T-helper 2 cell treated with Interferon-gamma antibody and Interleukin-4, amounts not matched to agents 5 μg/mL and 100 μg/mL, for 36 hours (primary cell): ENCODE data around the gene BRIP1.

Source experiments
- DNase-seq: peaks from one replicate; pipeline ENCODE4 v3.0.0; 2021; ENCODE audit warnings: low spot score
- H3K27ac Mint-ChIP-seq: one replicate; pipeline ENCODE4 v1.8.0; 2021; ENCODE audit warnings: mild to moderate bottlenecking, mixed read lengths
- H3K27me3 Mint-ChIP-seq: one replicate; pipeline ENCODE4 v1.8.0; 2021; ENCODE audit warnings: low read depth, mixed read lengths
- H3K36me3 Mint-ChIP-seq: one replicate; pipeline ENCODE4 v1.8.0; 2021; ENCODE audit warnings: low read depth, mixed read lengths
- H3K4me1 Mint-ChIP-seq: one replicate; pipeline ENCODE4 v1.8.0; 2021; ENCODE audit warnings: low read depth, mixed read lengths
- H3K4me3 Mint-ChIP-seq: one replicate; pipeline ENCODE4 v1.8.0; 2022; ENCODE audit warnings: mild to moderate bottlenecking, moderate library complexity, mixed read lengths
- H3K9me3 Mint-ChIP-seq: one replicate; pipeline ENCODE4 v1.8.0; 2021; ENCODE audit warnings: mixed read lengths

Gene BRIP1

DNA sequence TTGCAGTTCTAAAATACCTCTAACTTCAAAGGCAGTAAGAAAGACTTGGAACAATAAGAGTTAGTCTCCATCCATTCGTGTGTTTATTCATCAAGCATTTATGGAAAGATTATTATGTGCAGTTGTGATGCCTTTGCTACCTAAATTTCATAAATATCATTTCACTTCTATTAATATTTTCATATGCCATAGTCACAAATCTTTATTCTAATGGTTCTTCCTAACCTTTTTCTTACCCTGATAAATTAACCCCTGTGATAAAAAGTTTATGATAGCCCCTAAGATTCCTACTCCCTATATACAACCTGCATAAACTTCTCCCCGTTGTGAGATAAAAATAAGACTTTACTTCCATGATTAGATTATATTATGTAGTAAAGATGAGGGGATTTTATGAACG lies 94.9 kb downstream of the BRIP1 start:
- peaks cover 56% of the 10 kb centered on the region for H3K36me3 Mint-ChIP-seq
- no peak overlapping the region for H3K27ac Mint-ChIP-seq
- no peaks in the 10 kb centered on the region for H3K4me1 Mint-ChIP-seq
- DNase-seq = no peak
- no peaks in the 10 kb centered on the region for H3K27me3 Mint-ChIP-seq
- peaks cover 20% of the 10 kb centered on the region for H3K9me3 Mint-ChIP-seq
- H3K4me3 Mint-ChIP-seq = no peak overlapping the region

DNA sequence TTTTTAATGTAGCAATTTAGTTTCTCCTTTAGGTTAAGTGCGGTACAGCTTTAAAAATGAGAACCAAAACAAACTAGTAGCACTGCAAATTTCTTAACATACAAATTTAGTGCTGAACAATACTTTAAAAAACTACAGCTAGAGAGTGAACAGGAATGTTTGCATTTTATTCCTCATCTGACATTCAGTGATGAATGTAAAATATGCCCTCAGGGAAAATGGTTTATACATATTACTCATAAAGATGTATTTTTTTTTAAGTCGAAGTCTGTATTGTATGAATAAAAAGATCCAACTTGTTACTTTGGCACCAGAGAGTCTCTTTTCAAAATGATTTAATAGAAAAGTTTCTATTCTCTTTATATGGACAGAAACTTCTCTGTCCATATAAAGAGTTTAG lies 96.8 kb downstream of the BRIP1 start:
- DNase-seq = no peak
- no peaks in the 10 kb centered on the region for H3K27me3 Mint-ChIP-seq
- H3K9me3 Mint-ChIP-seq = peaks cover 28% of the 10 kb centered on the region
- H3K27ac Mint-ChIP-seq = no peak overlapping the region
- no peak overlapping the region for H3K4me3 Mint-ChIP-seq
- H3K4me1 Mint-ChIP-seq = no peaks in the 10 kb centered on the region
- peaks cover 59% of the 10 kb centered on the region for H3K36me3 Mint-ChIP-seq

DNA sequence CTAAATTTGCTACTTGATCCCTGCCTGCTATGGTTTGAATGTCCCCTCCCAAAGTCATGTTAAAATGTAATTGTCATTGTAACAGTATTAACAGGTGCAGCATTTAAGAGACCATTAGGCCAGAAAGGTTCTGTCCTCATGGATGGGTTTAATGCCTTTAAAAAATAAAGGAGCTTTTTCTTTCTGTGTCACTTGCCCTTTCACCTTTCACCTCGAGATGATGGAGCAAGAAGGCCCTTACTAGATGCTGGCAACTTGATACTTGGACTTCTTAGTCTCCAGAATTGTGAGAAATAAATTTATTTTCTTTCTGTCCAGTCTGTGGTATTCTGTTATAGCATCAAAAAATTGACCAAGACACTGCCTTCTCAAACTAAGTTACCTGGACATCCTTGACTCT lies 98.5 kb downstream of the BRIP1 start:
- no peak for DNase-seq
- no peaks in the 10 kb centered on the region for H3K4me1 Mint-ChIP-seq
- H3K36me3 Mint-ChIP-seq = peaks cover 62% of the 10 kb centered on the region
- H3K9me3 Mint-ChIP-seq = peaks cover 29% of the 10 kb centered on the region
- no peak overlapping the region for H3K27ac Mint-ChIP-seq
- H3K4me3 Mint-ChIP-seq = no peak overlapping the region
- no peaks in the 10 kb centered on the region for H3K27me3 Mint-ChIP-seq

DNA sequence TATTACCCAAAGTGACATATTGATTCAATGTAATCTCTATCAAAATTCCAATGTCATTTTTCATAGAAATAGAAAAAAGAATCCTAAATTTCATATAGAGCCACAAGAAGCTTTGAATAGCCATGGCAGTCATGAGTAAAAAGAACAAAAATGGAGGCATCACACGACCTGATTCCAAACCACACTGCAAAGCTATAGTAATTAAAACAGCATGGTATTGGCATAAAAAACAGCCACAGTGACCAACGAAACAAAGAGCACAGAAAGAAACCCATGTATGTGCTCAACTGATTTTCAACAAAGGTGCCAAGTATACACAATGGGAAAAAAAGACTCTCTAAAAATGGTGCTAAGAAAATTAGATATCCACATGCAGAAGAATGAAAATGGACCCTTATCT lies 101.5 kb downstream of the BRIP1 start:
- no peak overlapping the region for H3K27ac Mint-ChIP-seq
- H3K4me3 Mint-ChIP-seq = no peak overlapping the region
- H3K36me3 Mint-ChIP-seq = peaks cover 59% of the 10 kb centered on the region
- H3K27me3 Mint-ChIP-seq = no peaks in the 10 kb centered on the region
- H3K9me3 Mint-ChIP-seq = peaks cover 34% of the 10 kb centered on the region
- H3K4me1 Mint-ChIP-seq = peaks cover 13% of the 10 kb centered on the region
- no peak for DNase-seq

DNA sequence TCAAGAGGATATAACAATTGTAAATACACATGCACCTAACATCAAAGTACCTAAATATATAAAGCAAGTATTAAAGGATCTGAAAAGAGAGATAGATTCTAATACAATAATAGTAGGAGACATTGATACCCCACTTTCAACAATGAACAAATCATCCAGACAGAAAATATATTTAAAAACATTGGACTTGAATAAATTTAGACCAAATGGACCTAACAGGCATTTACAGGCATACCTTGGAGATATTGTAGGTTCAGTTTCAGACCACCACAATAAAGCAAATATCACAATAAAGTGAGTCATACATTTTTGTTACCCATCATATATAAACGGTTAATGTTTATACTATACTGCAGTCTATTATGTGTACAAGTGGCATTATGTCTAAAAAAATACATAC lies 104.0 kb downstream of the BRIP1 start:
- Mint-ChIP-seq H3K4me1 (peaks cover 19% of the 10 kb centered on the region), H3K36me3 (peaks cover 70% of the 10 kb centered on the region), H3K27ac (no peak overlapping the region), H3K4me3 (no peak overlapping the region), H3K9me3 (peaks cover 34% of the 10 kb centered on the region), H3K27me3 (no peaks in the 10 kb centered on the region)
- no peak for DNase-seq

DNA sequence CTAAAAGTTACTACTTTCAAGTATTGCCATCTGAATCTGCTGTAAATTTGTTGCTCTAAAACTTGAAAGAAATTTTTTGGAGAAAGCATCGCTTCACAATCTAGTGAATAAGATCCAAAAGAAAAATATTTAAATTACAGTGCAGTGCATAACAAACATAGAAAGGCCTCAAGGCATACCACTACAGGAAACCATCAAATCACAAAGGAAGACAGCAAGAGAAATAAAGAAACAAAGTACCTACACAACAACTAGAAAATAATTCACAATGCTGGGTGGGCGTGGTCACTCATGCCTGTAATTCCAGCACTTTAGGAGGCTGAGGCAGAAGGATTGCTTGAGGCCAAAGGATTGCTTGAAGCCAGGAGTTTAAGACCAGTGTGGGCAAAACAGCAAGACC lies 104.9 kb downstream of the BRIP1 start:
- H3K27me3 Mint-ChIP-seq = no peaks in the 10 kb centered on the region
- H3K9me3 Mint-ChIP-seq = peaks cover 34% of the 10 kb centered on the region
- DNase-seq = no peak
- peaks cover 69% of the 10 kb centered on the region for H3K36me3 Mint-ChIP-seq
- no peak overlapping the region for H3K27ac Mint-ChIP-seq
- H3K4me1 Mint-ChIP-seq = peaks cover 21% of the 10 kb centered on the region
- H3K4me3 Mint-ChIP-seq = peak overlapping the region; percentile 3

DNA sequence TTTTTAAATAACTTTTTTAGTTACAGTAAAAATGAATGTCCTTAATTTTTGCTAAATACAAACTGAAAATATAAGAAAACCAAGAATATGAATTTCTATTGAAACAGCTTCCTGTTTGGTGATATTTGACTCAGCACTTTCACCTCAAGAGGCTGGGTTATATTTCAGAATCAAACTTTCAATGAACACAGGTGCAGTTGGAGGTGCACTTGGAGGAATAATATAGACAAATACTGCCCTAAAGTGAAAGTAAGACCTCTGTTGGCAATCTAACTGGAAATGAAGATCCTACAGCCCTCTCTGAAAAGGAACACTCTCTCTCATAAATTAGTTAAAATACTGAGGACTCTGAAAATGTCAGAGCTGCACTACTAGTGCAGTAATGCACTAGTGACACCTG lies 106.2 kb downstream of the BRIP1 start:
- no peaks in the 10 kb centered on the region for H3K27me3 Mint-ChIP-seq
- peaks cover 58% of the 10 kb centered on the region for H3K36me3 Mint-ChIP-seq
- H3K4me3 Mint-ChIP-seq = peak overlapping the region; percentile 57
- no peak for DNase-seq
- peaks cover 22% of the 10 kb centered on the region for H3K9me3 Mint-ChIP-seq
- no peak overlapping the region for H3K27ac Mint-ChIP-seq
- peaks cover 24% of the 10 kb centered on the region for H3K4me1 Mint-ChIP-seq

DNA sequence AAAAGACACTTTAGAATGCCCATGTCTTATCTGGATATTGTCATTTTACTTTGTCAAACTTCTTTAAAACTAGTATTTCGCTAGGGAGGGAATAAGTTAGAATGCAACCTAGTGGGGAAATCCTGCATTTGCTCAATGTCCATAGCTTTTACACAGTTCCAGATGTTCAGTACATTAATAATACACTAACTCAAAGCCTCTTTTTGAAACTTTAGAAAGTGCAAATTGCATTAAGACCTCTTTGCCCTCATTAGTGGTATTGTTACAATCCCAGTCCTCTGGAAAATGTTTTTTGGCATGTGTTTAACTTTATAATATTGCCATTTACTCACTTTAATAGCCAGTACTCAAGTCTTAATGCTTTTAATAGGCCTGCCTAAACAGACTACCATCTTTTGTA lies 106.8 kb downstream of the BRIP1 start:
- no peak for DNase-seq
- peaks cover 51% of the 10 kb centered on the region for H3K36me3 Mint-ChIP-seq
- H3K27ac Mint-ChIP-seq = no peak overlapping the region
- H3K9me3 Mint-ChIP-seq = peaks cover 16% of the 10 kb centered on the region
- no peaks in the 10 kb centered on the region for H3K27me3 Mint-ChIP-seq
- H3K4me1 Mint-ChIP-seq = peaks cover 24% of the 10 kb centered on the region
- no peak overlapping the region for H3K4me3 Mint-ChIP-seq

DNA sequence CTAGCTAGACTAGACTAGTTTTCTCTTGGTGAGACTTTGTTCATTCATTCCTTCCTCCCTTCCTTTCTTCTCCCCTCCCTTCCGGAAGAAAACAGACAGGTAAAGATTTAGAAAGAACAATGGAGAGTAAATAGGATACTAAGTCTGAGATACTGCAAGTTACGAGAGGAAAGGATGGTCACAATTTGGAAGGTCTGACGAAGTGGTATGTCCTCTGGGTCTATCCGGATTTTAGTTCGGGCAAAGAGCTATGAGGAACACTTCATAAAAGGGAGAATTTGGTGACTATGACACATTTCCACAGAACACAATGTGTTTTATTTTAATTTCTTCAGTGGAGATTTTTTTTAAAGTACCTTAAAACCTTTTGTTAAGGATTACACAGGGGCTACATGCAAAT lies 107.7 kb downstream of the BRIP1 start:
- peaks cover 43% of the 10 kb centered on the region for H3K36me3 Mint-ChIP-seq
- peaks cover 13% of the 10 kb centered on the region for H3K9me3 Mint-ChIP-seq
- no peaks in the 10 kb centered on the region for H3K27me3 Mint-ChIP-seq
- H3K4me1 Mint-ChIP-seq = peaks cover 30% of the 10 kb centered on the region
- no peak overlapping the region for H3K27ac Mint-ChIP-seq
- DNase-seq = no peak
- no peak overlapping the region for H3K4me3 Mint-ChIP-seq

DNA sequence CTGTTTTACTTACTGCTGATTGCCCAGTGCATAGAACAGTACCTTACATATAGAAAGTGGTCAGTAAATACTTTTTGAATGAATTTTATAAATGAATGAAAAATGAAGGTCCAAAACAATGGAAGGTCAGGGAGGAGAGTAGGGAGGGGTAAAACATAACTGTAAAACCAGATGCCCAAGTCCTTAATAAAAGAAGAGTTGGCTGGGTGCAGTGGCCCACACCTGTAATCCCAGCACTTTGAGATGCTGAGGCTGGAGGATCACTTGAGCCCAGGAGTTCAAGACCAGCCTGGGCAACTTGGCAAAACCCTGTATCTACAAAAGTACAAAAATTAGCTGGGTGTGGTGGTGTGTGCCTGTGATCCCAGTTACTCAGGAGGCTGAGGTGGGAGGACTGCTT lies 108.2 kb downstream of the BRIP1 start:
- no peaks in the 10 kb centered on the region for H3K27me3 Mint-ChIP-seq
- H3K4me3 Mint-ChIP-seq = no peak overlapping the region
- peaks cover 38% of the 10 kb centered on the region for H3K36me3 Mint-ChIP-seq
- no peak for DNase-seq
- peaks cover 34% of the 10 kb centered on the region for H3K4me1 Mint-ChIP-seq
- H3K27ac Mint-ChIP-seq = no peak overlapping the region
- peaks cover 8% of the 10 kb centered on the region for H3K9me3 Mint-ChIP-seq

DNA sequence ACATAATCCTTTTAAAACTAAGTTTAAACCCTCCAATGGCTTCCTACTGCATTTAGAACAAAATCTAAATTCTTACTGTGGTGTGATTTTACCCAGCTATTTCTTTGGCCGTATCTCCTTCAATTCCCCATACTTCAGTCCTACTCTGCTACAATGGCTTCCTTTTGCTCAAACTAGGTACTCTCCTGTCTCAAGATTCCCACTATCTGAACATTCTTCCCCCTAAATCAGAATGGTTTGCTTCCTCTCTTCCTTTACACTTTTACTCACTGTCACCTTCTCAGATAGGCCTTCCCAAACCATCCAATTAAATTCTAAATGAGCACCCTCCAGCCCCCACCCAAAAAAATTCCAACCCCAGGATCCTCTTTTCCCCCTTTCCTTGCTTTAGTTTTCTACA lies 109.2 kb downstream of the BRIP1 start:
- H3K27me3 Mint-ChIP-seq = no peaks in the 10 kb centered on the region
- peaks cover 34% of the 10 kb centered on the region for H3K36me3 Mint-ChIP-seq
- H3K4me3 Mint-ChIP-seq = no peak overlapping the region
- H3K9me3 Mint-ChIP-seq = peaks cover 6% of the 10 kb centered on the region
- no peak overlapping the region for H3K27ac Mint-ChIP-seq
- peaks cover 35% of the 10 kb centered on the region for H3K4me1 Mint-ChIP-seq
- DNase-seq = no peak

DNA sequence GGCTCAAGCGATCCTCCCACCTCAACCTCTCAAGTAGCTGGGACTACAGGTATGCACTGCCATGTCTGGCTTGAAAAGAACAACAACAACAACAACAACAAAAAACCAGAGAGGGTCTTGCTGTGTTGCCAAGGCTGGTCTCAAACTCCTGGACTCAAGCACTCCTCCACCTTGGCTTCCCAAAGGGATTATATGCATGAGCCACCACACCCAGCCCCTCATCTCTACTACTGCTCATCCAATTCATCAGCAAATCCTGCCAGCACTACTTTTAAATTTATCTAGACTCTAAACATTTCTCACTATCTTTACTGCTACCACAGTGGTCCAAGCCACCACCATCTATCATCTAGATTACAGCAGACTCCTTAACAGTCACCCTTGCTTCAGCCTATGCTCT lies 109.6 kb downstream of the BRIP1 start:
- H3K9me3 Mint-ChIP-seq = peaks cover 5% of the 10 kb centered on the region
- no peaks in the 10 kb centered on the region for H3K27me3 Mint-ChIP-seq

DNA sequence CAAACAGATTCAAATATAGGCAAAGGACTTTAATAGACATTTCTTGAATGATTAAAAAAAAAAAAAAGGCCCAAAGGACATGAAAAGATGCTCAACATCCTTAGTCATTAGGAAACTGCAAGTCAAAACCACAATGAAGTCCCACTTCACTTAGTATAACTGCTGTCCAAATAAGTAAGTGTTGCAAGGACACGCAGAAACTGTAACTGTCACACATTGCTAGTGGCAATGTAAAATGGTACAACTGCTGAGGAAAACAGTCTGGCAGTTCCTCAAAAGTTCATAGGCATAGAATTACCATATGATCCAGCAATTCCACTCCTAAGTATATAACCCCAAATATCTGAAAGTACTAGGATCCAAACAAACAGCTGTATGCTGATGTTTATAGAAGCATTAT lies 112.7 kb downstream of the BRIP1 start:
- H3K27ac Mint-ChIP-seq = no peak overlapping the region
- DNase-seq = peak; percentile 9
- no peaks in the 10 kb centered on the region for H3K27me3 Mint-ChIP-seq
- no peak overlapping the region for H3K4me3 Mint-ChIP-seq
- peaks cover 43% of the 10 kb centered on the region for H3K36me3 Mint-ChIP-seq
- peaks cover 24% of the 10 kb centered on the region for H3K4me1 Mint-ChIP-seq
- H3K9me3 Mint-ChIP-seq = peaks cover 23% of the 10 kb centered on the region

More for the DNA sequence above, 109.6 kb downstream of the BRIP1 start:
- H3K4me1 Mint-ChIP-seq = peaks cover 33% of the 10 kb centered on the region
- H3K36me3 Mint-ChIP-seq = peaks cover 34% of the 10 kb centered on the region
- no peak for DNase-seq
- H3K4me3 Mint-ChIP-seq = no peak overlapping the region
- H3K27ac Mint-ChIP-seq = no peak overlapping the region

DNA sequence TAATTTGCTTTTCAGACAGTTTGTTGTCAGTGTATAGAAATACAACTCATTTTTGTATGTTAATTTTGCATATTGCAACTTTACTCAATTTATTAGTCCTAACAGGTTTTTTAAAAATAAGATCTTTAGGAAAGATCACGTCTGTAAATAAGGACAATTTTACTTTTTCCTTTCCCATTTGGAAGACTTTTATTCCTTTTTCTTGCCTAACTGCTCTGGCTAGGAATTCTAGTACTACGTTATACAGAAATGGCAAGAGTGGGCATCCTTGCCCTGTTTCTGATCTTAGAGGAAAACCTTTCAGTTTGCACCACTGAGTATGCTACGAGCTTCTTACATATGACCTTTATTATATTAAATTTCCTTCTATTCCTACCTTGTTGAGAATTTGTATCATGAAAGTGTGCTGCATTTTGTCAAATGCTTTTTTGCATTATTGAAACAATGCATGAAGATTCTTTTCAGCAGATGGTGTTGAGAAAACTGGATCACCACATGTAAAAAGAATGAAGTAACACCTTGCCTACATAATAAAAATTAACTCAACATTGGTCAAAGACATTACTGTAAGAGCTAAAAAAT lies 113.4 kb downstream of the BRIP1 start:
- Mint-ChIP-seq H3K27me3 (no peaks in the 10 kb centered on the region), H3K36me3 (peaks cover 46% of the 10 kb centered on the region), H3K4me3 (no peak overlapping the region), H3K4me1 (peaks cover 21% of the 10 kb centered on the region), H3K27ac (no peak overlapping the region), H3K9me3 (peaks cover 23% of the 10 kb centered on the region)
- no peak for DNase-seq

DNA sequence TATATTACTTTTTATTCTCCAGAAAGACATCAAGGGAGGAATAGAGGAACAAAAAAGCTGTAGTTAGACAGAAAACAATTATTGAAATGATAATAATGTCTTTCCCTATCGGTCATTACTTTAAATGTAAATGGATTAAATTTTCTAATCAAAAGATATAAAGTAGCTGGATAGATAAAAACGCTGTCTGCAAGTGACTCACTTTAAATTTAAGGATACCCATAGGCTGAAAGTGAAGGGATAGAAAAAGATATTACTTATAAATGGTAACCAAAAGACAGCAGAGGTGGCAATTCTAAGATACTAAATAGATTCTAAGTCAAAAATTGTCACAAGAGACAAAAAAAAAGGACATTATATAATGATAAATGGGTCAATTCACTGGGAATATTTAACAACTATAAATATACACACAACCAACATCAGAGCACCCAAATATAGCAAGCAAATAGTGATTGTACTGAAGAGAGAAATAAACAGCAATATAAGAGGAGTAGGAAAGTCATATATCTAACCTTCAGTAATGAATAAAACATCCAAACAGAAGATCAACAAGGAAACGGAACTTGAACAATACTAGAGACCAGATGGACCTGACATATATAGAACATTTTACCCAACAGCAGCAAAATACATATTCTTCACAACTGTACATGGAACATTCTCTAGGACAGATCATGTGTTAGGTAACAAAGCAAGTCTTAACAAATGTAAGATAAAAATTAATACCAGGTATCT lies 116.9 kb downstream of the BRIP1 start:
- DNase-seq = no peak

More for the DNA sequence above, 116.9 kb downstream of the BRIP1 start:
- Mint-ChIP-seq H3K27me3 (no peaks in the 10 kb centered on the region), H3K36me3 (peaks cover 61% of the 10 kb centered on the region), H3K27ac (no peak overlapping the region), H3K9me3 (peaks cover 30% of the 10 kb centered on the region), H3K4me3 (no peak overlapping the region), H3K4me1 (peaks cover 15% of the 10 kb centered on the region)
